HEK293 (cell line): ENCODE measurements around the gene GEMIN5.

ENCODE experiments used
- BCL11B ChIP-seq: fragments of 450-650 bp; formaldehyde crosslinking; IDR thresholded peaks from 2 replicates; pipeline ENCODE4 v1.5.1; 2016; ENCODE audit warnings: low read depth, missing biosample characterization, missing genetic modification characterization
- TF ChIP-seq, protein P1 (sequence below): fragments of 450-650 bp; formaldehyde crosslinking; IDR thresholded peaks from 2 replicates; pipeline ENCODE4 v1.5.1; 2016; ENCODE audit warnings: missing biosample characterization, missing genetic modification characterization

DNA sequence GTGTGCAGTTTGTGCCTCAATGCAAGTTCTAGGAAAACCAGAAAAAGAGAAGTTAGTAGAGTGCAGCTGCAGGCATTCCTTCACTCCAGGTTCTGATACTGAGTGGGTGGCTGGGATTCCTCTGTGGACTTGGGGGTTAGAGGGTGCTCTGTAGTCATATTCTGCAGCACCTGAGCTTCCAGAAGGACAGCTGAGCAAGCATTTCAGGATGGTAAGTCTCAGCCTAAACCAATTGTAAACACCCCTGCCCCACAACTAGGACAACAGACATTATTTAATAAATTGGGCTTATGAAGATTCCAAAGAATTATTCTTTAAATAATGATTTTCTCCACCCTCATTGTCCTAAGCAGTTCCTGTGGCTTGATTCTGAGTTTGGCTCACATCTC, 96.7 kb downstream of the GEMIN5 start:
- TF ChIP-seq, protein P1, sequence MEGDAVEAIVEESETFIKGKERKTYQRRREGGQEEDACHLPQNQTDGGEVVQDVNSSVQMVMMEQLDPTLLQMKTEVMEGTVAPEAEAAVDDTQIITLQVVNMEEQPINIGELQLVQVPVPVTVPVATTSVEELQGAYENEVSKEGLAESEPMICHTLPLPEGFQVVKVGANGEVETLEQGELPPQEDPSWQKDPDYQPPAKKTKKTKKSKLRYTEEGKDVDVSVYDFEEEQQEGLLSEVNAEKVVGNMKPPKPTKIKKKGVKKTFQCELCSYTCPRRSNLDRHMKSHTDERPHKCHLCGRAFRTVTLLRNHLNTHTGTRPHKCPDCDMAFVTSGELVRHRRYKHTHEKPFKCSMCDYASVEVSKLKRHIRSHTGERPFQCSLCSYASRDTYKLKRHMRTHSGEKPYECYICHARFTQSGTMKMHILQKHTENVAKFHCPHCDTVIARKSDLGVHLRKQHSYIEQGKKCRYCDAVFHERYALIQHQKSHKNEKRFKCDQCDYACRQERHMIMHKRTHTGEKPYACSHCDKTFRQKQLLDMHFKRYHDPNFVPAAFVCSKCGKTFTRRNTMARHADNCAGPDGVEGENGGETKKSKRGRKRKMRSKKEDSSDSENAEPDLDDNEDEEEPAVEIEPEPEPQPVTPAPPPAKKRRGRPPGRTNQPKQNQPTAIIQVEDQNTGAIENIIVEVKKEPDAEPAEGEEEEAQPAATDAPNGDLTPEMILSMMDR = no peak
- no peak for TF ChIP-seq BCL11B (tag by site-specific recombination)
